PC-9 (cell line): ENCODE data around the gene NHLRC4. TPM values are rescaled to one million over a fixed set of nuclear protein-coding genes. Genes with fewer than 3 reads are reported as not detected.

ENCODE experiments used
- BruUV-seq: library from RNA; stranded (reverse); fragments of 400-500 nt; replicated peaks from 2 replicates; lab custom pipeline; 2021; lab: Mats Ljungman, UMichigan
- CTCF ChIA-PET: fragments of 300-600 bp; sonication (Branson Sonifier 250); formaldehyde crosslinking; loops from one replicate; lab custom pipeline; 2022; ENCODE audit warnings: antibody characterized with exemption; lab: Charles Lee
- POLR2A ChIA-PET: fragments of 300-600 bp; sonication (Branson Sonifier 250); formaldehyde crosslinking; loops from one replicate; lab custom pipeline; 2022; ENCODE audit warnings: antibody characterized with exemption; ENCODE audit not compliant: unreplicated experiment; lab: Charles Lee
- DNase-seq, 2 experiments: peaks; one replicate each; pipeline versions ENCODE4 v3.0.0 to v3.0.0-alpha.2; 2015 to 2022; ENCODE audit warnings: mixed read lengths in 1 of 2
- H2AFZ ChIP-seq: fragments of 200-600 bp; sonication (generic); 2 replicates; pipeline ENCODE4 v1.8.1; 2017; ENCODE audit warnings: antibody characterized with exemption
- H3F3A ChIP-seq: fragments of 200-600 bp; sonication (generic); 2 replicates; pipeline ENCODE4 v1.8.1; 2017; ENCODE audit warnings: antibody characterized with exemption, mild to moderate bottlenecking, low read depth; ENCODE audit not compliant: insufficient read depth
- H3K27ac ChIP-seq: fragments of 200-600 bp; sonication (generic); 2 replicates; pipeline ENCODE4 v1.6.1; 2016; ENCODE audit warnings: mixed run types
- H3K27me3 ChIP-seq: fragments of 200-600 bp; sonication (generic); 2 replicates; pipeline ENCODE4 v1.6.1; 2016; ENCODE audit warnings: low read depth, mixed run types; ENCODE audit not compliant: insufficient read depth
- H3K36me3 ChIP-seq: fragments of 200-600 bp; sonication (generic); 2 replicates; pipeline ENCODE4 v1.6.1; 2016; ENCODE audit warnings: low read depth, mixed run types
- H3K4me1 ChIP-seq: fragments of 200-600 bp; sonication (generic); replicated peaks from 2 replicates; pipeline ENCODE4 v1.6.1; 2016; ENCODE audit warnings: mixed run types; ENCODE audit not compliant: insufficient read depth
- H3K4me2 ChIP-seq: fragments of 200-600 bp; sonication (generic); 2 replicates; pipeline ENCODE4 v1.6.1; 2017; ENCODE audit warnings: mixed run types
- H3K4me3 ChIP-seq: fragments of 200-600 bp; sonication (generic); 2 replicates; pipeline ENCODE4 v1.6.1; 2016; ENCODE audit warnings: mixed run types
- H3K79me2 ChIP-seq: fragments of 200-600 bp; sonication (generic); 2 replicates; pipeline ENCODE4 v1.6.1; 2017; ENCODE audit warnings: low read depth, mixed run types
- H3K9me2 ChIP-seq: fragments of 200-600 bp; sonication (generic); 2 replicates; pipeline ENCODE4 v1.8.1; 2017; ENCODE audit warnings: mild to moderate bottlenecking; ENCODE audit not compliant: insufficient read depth
- H3K9me3 ChIP-seq: fragments of 200-600 bp; sonication (generic); 2 replicates; pipeline ENCODE4 v1.8.1; 2016; ENCODE audit warnings: low read depth; ENCODE audit not compliant: insufficient read depth
- H4K20me1 ChIP-seq: fragments of 200-600 bp; sonication (generic); 2 replicates; pipeline ENCODE4 v1.8.1; 2017; ENCODE audit not compliant: insufficient read depth
- CTCF ChIP-seq: fragments of 200-600 bp; sonication (generic); conservative IDR thresholded peaks from 2 replicates; pipeline ENCODE4 v1.6.1; 2017; ENCODE audit warnings: mixed run types, antibody characterized with exemption, mild to moderate bottlenecking, moderate library complexity
- EZH2 ChIP-seq: fragments of 200-600 bp; sonication (generic); IDR thresholded peaks from 2 replicates; pipeline ENCODE4 v1.8.0; 2017; ENCODE audit warnings: antibody characterized with exemption, low read depth
- intact Hi-C: fragments of 100-400 bp; cut with micrococcal nuclease; formaldehyde crosslinking; loops from one replicate; pipeline ENCODE4 v1.10.0; 2022; ENCODE audit not compliant: unreplicated experiment
- total RNA-seq: library from RNA; stranded (reverse); gene quantifications from 2 replicates; pipeline ENCODE4 v1.2.3, GENCODE V29; 2021

The NHLRC4 gene
- total RNA-seq, 1 experiment from 2014 or later = not detected

- H3K36me3 ChIP-seq = no peaks in the 10 kb centered on the region
- no TSS peak for BruUV-seq
- peaks cover 30% of the 10 kb centered on the region for H4K20me1 ChIP-seq
- no peak for DNase-seq
- ChIA-PET POLR2A (no interaction called here), CTCF (interaction anchor here (0.7 kb wide), 1 partner anchor 123 kb away, joined by 4 read pairs; no protein-coding TSS in a partner anchor)
- intact Hi-C loops = no loop called here
- H3K79me2 ChIP-seq = peaks cover 28% of the 10 kb centered on the region
- peaks cover 23% of the 10 kb centered on the region for H3K4me1 ChIP-seq
- no peak overlapping the region for H3K27ac ChIP-seq
- no peak for TF ChIP-seq EZH2
- TF ChIP-seq CTCF = no peak
- peaks cover 27% of the 10 kb centered on the region for H3F3A ChIP-seq
- no peaks in the 10 kb centered on the region for H3K9me2 ChIP-seq
- no peaks in the 10 kb centered on the region for H3K27me3 ChIP-seq
- no peak overlapping the region for H2AFZ ChIP-seq
- H3K9me3 ChIP-seq = no peaks in the 10 kb centered on the region
- no peak overlapping the region for H3K4me3 ChIP-seq
- no peak overlapping the region for H3K4me2 ChIP-seq
Measured at GRCh38 chr16:522320-523096, 44.3 kb upstream of the NHLRC4 start.

- no peak overlapping the region for H3K4me2 ChIP-seq
- no peaks in the 10 kb centered on the region for H3K9me3 ChIP-seq
- ChIA-PET POLR2A (no interaction called here), CTCF (interaction anchor here (0.7 kb wide), 1 partner anchor 122 kb away, joined by 4 read pairs; no protein-coding TSS in a partner anchor)
- H3K4me3 ChIP-seq = no peak overlapping the region
- peaks cover 30% of the 10 kb centered on the region for H4K20me1 ChIP-seq
- H2AFZ ChIP-seq = no peak overlapping the region
- no peak overlapping the region for H3K27ac ChIP-seq
- TF ChIP-seq CTCF (no peak), EZH2 (no peak)
- no peaks in the 10 kb centered on the region for H3K36me3 ChIP-seq
- intact Hi-C loops = no loop called here
- peaks cover 30% of the 10 kb centered on the region for H3K79me2 ChIP-seq
- DNase-seq = no peak
- peaks cover 28% of the 10 kb centered on the region for H3F3A ChIP-seq
- no TSS peak for BruUV-seq
- peaks cover 23% of the 10 kb centered on the region for H3K4me1 ChIP-seq
- no peaks in the 10 kb centered on the region for H3K9me2 ChIP-seq
- no peaks in the 10 kb centered on the region for H3K27me3 ChIP-seq
Measured at GRCh38 chr16:523097-523741, 43.6 kb upstream of the NHLRC4 start.

GRCh38 chr16:524274-525040 is 42.3 kb upstream of the NHLRC4 start:
- Histone ChIP-seq H3K9me3 (no peaks in the 10 kb centered on the region), H3K4me2 (peak overlapping the region; percentile 100), H2AFZ (no peak overlapping the region), H3F3A (peaks cover 40% of the 10 kb centered on the region), H4K20me1 (peaks cover 38% of the 10 kb centered on the region), H3K4me3 (no peak overlapping the region), H3K36me3 (no peaks in the 10 kb centered on the region), H3K27ac (peak overlapping the region; percentile 78; the same call in 1 of the 2 replicates), H3K9me2 (no peaks in the 10 kb centered on the region), H3K4me1 (peaks cover 28% of the 10 kb centered on the region), H3K79me2 (peaks cover 42% of the 10 kb centered on the region), H3K27me3 (no peaks in the 10 kb centered on the region)
- intact Hi-C loops = loop anchor here (5.0 kb wide), 2 partner anchors 97 to 158 kb away; partner anchors contain the start of genes JMJD8, RAB11FIP3 and STUB1
- ChIA-PET POLR2A (no interaction called here), CTCF (no interaction called here)
- no peak for DNase-seq
- no peak for TF ChIP-seq EZH2
- TF ChIP-seq CTCF = no peak
- BruUV-seq = no TSS peak
